ENCODE results near the gene MRPL44. TPM values are rescaled to one million over a fixed set of nuclear protein-coding genes. Genes with fewer than 3 reads are reported as not detected.

Gene MRPL44
- total RNA-seq, 1 donor from 2014 or later: 20.7 TPM

DNA sequence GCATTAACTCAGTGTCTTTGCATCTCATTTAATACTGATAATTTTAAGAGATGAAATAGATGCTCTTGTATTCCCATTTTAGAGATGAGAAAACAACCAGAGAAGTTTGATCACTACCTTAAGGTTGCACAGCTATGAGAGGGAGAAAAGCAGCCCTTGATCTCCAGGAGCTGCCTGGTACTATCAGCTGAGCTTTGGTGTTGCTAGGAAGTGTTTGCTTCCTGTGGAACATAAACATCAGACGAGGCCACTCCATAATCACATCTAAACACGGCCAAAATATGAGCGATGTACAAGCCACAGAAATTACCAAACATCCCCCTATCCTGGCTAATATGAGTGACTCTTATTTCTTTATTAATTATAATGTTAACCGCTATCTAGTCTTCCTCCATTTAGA lies 11.5 kb upstream of the MRPL44 start:
- Histone ChIP-seq H3K27ac (peak overlapping the region; percentile 96), H3K4me3 (peak overlapping the region; percentile 94), H3K4me1 (peaks cover 37% of the 10 kb centered on the region), H3K9me3 (no peaks in the 10 kb centered on the region), H3K36me3 (no peaks in the 10 kb centered on the region), H3K27me3 (ENCODE audit: low read depth) (no peaks in the 10 kb centered on the region)
- TF ChIP-seq, protein P1, sequence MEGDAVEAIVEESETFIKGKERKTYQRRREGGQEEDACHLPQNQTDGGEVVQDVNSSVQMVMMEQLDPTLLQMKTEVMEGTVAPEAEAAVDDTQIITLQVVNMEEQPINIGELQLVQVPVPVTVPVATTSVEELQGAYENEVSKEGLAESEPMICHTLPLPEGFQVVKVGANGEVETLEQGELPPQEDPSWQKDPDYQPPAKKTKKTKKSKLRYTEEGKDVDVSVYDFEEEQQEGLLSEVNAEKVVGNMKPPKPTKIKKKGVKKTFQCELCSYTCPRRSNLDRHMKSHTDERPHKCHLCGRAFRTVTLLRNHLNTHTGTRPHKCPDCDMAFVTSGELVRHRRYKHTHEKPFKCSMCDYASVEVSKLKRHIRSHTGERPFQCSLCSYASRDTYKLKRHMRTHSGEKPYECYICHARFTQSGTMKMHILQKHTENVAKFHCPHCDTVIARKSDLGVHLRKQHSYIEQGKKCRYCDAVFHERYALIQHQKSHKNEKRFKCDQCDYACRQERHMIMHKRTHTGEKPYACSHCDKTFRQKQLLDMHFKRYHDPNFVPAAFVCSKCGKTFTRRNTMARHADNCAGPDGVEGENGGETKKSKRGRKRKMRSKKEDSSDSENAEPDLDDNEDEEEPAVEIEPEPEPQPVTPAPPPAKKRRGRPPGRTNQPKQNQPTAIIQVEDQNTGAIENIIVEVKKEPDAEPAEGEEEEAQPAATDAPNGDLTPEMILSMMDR (IDR thresholded peaks at IDR 0.05): no peak
- intact Hi-C loops (cut with DNase I): no loop called here
- ATAC-seq: no peak
- no peak for DNase-seq

DNA sequence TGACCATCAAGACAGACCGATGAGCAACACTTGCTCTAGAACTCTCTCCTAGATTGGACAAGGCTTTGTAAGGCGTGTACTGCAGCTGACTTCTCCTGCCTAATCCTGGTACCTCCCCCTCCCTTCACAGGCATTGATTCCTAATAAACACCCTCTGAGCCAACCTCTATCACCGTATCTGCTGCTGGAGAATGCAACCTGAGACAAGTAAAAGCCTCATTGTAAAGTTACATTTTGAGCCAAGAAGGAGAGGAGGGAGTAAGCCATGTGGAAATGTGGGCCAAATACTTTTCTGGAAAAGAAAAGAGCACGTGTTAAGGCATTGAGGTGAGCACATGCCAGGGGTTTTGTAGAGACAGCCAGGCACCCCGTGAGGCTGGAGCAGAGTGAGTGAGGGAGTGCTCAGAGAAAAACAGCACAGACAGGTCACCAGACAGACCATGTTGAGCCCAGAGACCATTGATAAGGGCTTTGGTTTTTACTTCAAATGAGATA lies 9.5 kb upstream of the MRPL44 start:
- TF ChIP-seq, protein P1 (IDR thresholded peaks at IDR 0.05): no peak
- DNase-seq (no peak), ATAC-seq (no peak)
- Histone ChIP-seq H3K27me3 (ENCODE audit: low read depth) (no peaks in the 10 kb centered on the region), H3K9me3 (no peaks in the 10 kb centered on the region), H3K27ac (no peak overlapping the region), H3K4me3 (no peak overlapping the region), H3K4me1 (peaks cover 35% of the 10 kb centered on the region), H3K36me3 (no peaks in the 10 kb centered on the region)
- intact Hi-C loops (cut with DNase I): no loop called here

DNA sequence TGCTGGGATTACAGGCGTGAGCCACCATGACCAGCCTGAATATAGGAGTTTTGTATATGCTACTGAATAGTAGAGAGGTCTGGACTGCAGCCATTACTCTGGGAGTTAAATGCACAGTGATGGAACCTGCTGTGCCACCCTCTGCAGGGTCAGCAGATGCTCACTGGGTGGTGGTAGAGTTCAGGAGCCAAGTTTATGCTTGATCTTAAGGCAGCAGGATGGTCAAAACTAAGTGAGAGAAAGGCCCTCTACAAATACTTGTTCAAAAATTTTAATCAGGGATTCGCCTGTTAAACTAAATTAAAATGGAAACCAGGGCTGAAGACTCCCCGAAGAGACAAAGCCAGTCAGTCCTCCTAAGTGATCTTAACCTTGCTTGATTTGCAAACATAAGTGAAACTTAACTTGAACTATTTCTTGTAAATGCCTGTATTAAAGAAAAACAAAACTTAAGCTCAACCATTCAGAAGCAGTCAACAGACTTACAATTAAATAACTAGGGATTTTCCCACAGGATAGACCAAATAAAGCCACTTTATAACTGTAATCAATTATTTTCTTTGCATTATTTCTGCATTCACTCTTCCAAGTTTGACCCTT lies 7.9 kb upstream of the MRPL44 start:
- no peak for ATAC-seq
- no peak overlapping the region for H3K4me3 ChIP-seq
- DNase-seq: no peak
- H3K4me1 ChIP-seq: peaks cover 28% of the 10 kb centered on the region
- no peak overlapping the region for H3K27ac ChIP-seq
- intact Hi-C loops (cut with DNase I): no loop called here
- TF ChIP-seq, protein P1 (IDR thresholded peaks at IDR 0.05): no peak
- H3K36me3 ChIP-seq: no peaks in the 10 kb centered on the region
- no peaks in the 10 kb centered on the region for H3K27me3 ChIP-seq (ENCODE audit: low read depth)
- H3K9me3 ChIP-seq: no peaks in the 10 kb centered on the region

DNA sequence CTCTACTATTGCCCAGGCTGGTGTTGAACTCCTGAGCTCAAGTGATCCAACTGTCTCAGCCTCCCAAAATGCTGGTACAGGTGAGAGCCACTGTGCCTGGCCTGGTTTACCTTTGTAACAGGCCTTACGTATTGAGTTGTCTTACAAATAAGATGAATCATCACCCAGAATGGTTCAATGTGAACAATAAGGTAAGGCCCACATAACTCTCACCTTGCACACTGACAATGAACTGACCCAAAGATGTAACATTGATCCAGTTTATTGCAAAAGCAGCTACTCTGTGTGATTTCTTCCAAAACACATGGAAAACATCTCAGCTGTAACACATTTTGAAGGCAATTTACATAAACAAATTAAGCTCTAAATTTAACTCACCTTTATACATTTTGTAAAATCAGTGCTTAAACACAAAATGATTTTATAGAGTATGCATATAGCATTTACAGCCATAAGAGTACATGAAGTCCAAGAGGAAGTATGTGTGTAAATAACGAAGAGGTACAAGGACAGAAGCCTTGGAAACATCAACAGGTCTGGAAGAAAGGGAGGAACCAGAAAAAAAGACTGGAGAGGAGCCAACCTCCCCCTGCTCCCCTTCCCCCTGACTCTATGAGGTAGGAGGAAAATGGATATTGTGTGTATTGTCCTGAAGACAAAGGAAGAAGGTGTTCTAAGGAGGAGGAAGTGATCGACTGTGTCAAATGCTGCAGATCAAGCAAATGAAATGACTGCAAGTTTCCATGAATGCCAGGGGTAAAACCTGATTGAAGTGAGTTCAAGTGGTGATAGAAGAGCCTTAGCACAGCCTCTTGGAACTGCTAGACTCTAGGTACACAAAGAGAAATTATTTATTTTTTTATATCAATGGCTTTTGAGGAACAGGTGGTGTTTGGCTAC lies 6.6 kb upstream of the MRPL44 start:
- Histone ChIP-seq H3K4me1 (peaks cover 23% of the 10 kb centered on the region), H3K9me3 (no peaks in the 10 kb centered on the region), H3K4me3 (no peak overlapping the region), H3K27me3 (ENCODE audit: low read depth) (no peaks in the 10 kb centered on the region), H3K27ac (peak overlapping the region; percentile 56), H3K36me3 (no peaks in the 10 kb centered on the region)
- DNase-seq (no peak), ATAC-seq (peak; percentile 65 to 74)
- TF ChIP-seq, protein P1 (IDR thresholded peaks at IDR 0.05): no peak
- intact Hi-C loops (cut with DNase I): no loop called here

DNA sequence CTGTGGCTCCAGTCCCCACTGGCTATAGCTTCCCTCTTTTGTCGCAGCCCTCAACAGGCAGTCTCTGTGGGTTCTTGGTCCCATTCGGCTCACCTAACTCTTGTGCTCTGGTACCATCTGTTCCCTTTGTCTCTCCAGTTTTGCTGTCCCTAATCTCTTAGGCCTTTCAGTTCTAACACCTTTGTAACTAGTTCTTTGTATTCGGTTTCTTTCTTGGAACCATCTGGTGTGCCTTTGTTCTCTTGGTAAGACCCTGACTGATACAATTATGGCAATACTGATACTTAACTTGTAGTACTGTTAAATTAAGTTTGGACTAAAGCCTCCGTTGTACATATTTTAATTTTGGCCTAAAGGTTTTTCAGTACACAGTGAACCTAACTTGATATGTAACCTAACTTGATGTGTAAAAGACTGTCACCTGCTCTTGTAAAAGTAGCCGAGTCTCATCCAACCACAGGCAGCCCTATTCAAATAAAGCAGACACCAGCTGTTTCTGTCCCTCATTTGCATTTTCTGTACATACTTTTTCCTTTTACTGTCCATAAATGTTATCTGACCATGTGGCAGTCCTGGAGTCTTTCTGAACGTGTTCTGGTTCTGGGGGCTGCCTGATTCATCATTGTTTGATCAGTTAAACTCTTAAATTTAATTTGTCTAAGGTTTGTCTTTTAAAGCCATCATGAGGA lies 4.8 kb upstream of the MRPL44 start:
- Histone ChIP-seq H3K36me3 (no peaks in the 10 kb centered on the region), H3K27me3 (ENCODE audit: low read depth) (no peaks in the 10 kb centered on the region), H3K9me3 (no peaks in the 10 kb centered on the region), H3K27ac (no peak overlapping the region), H3K4me1 (peaks cover 31% of the 10 kb centered on the region), H3K4me3 (no peak overlapping the region)
- DNase-seq (no peak), ATAC-seq (no peak)
- TF ChIP-seq, protein P1 (IDR thresholded peaks at IDR 0.05): no peak
- intact Hi-C loops (cut with DNase I): no loop called here
